Measurements from ENCODE around the gene SEMA4A. TPM values are rescaled to one million over a fixed set of nuclear protein-coding genes. Genes with fewer than 3 reads are reported as not detected.

Gene SEMA4A
- total RNA-seq, 1 donor from 2014 or later = 1.6 TPM

DNA sequence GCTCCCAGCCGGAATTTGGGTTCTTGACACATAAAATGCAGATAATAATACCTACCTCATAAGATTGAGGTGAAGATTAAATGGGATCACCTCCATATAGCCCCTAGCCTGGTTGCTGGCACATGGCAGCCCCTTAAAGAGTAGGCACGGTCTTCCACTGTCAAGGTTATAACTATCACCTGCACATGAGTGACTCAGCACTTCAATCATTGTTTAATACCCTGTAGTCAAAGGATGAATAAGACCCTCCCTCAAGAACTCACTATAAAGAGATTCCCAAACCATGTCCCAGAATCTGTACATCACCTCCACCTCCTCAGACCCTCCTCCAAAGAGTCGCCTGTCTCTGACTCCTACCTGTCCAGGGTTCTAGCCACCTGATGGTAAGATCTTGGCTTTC, 45.3 kb upstream of the SEMA4A start:
- Mint-ChIP-seq H3K9me3 (ENCODE audit: low read depth) (no peaks in the 10 kb centered on the region), H3K4me3 (ENCODE audit: unreplicated experiment) (no peak overlapping the region), H3K27ac (ENCODE audit: unreplicated experiment) (no peak overlapping the region), H3K4me1 (ENCODE audit: low read depth) (peaks cover 62% of the 10 kb centered on the region), H3K36me3 (ENCODE audit: low read depth) (no peaks in the 10 kb centered on the region), H3K27me3 (ENCODE audit: low read depth) (no peaks in the 10 kb centered on the region)
- TF ChIP-seq, protein P1, sequence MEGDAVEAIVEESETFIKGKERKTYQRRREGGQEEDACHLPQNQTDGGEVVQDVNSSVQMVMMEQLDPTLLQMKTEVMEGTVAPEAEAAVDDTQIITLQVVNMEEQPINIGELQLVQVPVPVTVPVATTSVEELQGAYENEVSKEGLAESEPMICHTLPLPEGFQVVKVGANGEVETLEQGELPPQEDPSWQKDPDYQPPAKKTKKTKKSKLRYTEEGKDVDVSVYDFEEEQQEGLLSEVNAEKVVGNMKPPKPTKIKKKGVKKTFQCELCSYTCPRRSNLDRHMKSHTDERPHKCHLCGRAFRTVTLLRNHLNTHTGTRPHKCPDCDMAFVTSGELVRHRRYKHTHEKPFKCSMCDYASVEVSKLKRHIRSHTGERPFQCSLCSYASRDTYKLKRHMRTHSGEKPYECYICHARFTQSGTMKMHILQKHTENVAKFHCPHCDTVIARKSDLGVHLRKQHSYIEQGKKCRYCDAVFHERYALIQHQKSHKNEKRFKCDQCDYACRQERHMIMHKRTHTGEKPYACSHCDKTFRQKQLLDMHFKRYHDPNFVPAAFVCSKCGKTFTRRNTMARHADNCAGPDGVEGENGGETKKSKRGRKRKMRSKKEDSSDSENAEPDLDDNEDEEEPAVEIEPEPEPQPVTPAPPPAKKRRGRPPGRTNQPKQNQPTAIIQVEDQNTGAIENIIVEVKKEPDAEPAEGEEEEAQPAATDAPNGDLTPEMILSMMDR (IDR thresholded peaks at IDR 0.05) = no peak
- DNase-seq (ENCODE audit: low spot score) = no peak

GRCh38 chr1:156108664-156109241, 44.6 kb upstream of the SEMA4A start:
- no peak for DNase-seq (ENCODE audit: low spot score)
- Mint-ChIP-seq H3K27me3 (ENCODE audit: low read depth) (no peaks in the 10 kb centered on the region), H3K36me3 (ENCODE audit: low read depth) (no peaks in the 10 kb centered on the region), H3K27ac (ENCODE audit: unreplicated experiment) (peak overlapping the region; percentile 66), H3K4me1 (ENCODE audit: low read depth) (peaks cover 62% of the 10 kb centered on the region), H3K4me3 (ENCODE audit: unreplicated experiment) (no peak overlapping the region), H3K9me3 (ENCODE audit: low read depth) (no peaks in the 10 kb centered on the region)
- TF ChIP-seq, protein P1 (IDR thresholded peaks at IDR 0.05) = no peak

GRCh38 chr1:156110252-156110651, 43.1 kb upstream of the SEMA4A start:
- Mint-ChIP-seq H3K4me1 (ENCODE audit: low read depth) (peaks cover 54% of the 10 kb centered on the region), H3K4me3 (ENCODE audit: unreplicated experiment) (no peak overlapping the region), H3K36me3 (ENCODE audit: low read depth) (peaks cover 5% of the 10 kb centered on the region), H3K27me3 (ENCODE audit: low read depth) (no peaks in the 10 kb centered on the region), H3K27ac (ENCODE audit: unreplicated experiment) (no peak overlapping the region), H3K9me3 (ENCODE audit: low read depth) (no peaks in the 10 kb centered on the region)
- TF ChIP-seq, protein P1 (IDR thresholded peaks at IDR 0.05) = no peak
- no peak for DNase-seq (ENCODE audit: low spot score)

DNA sequence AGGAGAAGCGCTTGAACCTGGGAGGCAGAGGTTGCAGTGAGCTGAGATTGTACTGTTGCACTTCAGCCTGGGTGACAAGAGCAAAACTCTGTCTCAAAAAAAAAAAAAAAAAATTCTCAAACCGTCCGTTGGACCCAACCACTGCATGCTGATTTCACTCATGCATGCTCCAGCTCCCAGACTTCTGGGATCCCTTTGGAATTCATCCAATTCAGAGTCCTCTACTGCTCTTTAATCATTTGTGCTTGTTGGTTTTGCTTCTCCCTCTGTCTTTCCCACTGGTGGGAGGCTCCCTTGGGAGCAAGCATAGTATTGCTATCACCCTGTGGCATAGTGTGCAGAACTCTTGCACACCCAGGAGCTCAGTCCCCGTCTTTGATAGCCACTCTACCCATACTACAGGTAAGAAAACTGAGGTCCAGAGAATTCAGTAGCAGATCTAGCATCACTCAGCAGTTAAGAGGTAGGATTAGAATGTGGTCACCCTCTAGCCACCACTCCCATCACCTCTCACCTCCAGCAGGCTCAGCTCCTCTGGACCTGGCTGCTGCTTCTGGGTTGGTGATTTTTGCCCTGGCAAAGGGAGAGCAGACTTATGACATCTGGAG, 41.9 kb upstream of the SEMA4A start:
- H3K9me3 Mint-ChIP-seq (ENCODE audit: low read depth) = no peaks in the 10 kb centered on the region
- no peak for DNase-seq (ENCODE audit: low spot score)
- H3K27me3 Mint-ChIP-seq (ENCODE audit: low read depth) = no peaks in the 10 kb centered on the region
- peaks cover 10% of the 10 kb centered on the region for H3K36me3 Mint-ChIP-seq (ENCODE audit: low read depth)
- H3K4me1 Mint-ChIP-seq (ENCODE audit: low read depth) = peaks cover 43% of the 10 kb centered on the region
- H3K27ac Mint-ChIP-seq (ENCODE audit: unreplicated experiment) = peak overlapping the region; percentile 51
- TF ChIP-seq, protein P1 (IDR thresholded peaks at IDR 0.05) = no peak
- no peak overlapping the region for H3K4me3 Mint-ChIP-seq (ENCODE audit: unreplicated experiment)

GRCh38 chr1:156112276-156113137, 40.9 kb upstream of the SEMA4A start:
- H3K27me3 Mint-ChIP-seq (ENCODE audit: low read depth) = no peaks in the 10 kb centered on the region
- TF ChIP-seq, protein P1 (IDR thresholded peaks at IDR 0.05) = no peak
- H3K27ac Mint-ChIP-seq (ENCODE audit: unreplicated experiment) = peak overlapping the region; percentile 74
- DNase-seq (ENCODE audit: low spot score) = no peak
- H3K9me3 Mint-ChIP-seq (ENCODE audit: low read depth) = no peaks in the 10 kb centered on the region
- H3K4me3 Mint-ChIP-seq (ENCODE audit: unreplicated experiment) = peak overlapping the region; percentile 9
- H3K36me3 Mint-ChIP-seq (ENCODE audit: low read depth) = peaks cover 11% of the 10 kb centered on the region
- H3K4me1 Mint-ChIP-seq (ENCODE audit: low read depth) = peaks cover 38% of the 10 kb centered on the region

Data from chondrocyte (in vitro differentiated cells).